IMR-90 (cell line): ENCODE data around the gene PDLIM1. TPM values are rescaled to one million over a fixed set of nuclear protein-coding genes. Genes with fewer than 3 reads are reported as not detected.

ENCODE experiments used
- ATAC-seq: fragments of 200-7000 bp; cut with Tn5 transposase; 2 replicates; pipeline ENCODE4 v1.9.1; 2020; ENCODE audit warnings: low read depth, mild to moderate bottlenecking, moderate library complexity
- BruUV-seq: library from RNA; stranded (reverse); fragments of 400-500 nt; replicated peaks from 2 replicates; lab custom pipeline; 2021; lab: Mats Ljungman, UMichigan
- CTCF ChIA-PET: fragments of 300-600 bp; formaldehyde crosslinking; extraction: SDS; loops from one replicate; lab custom pipeline; 2021; ENCODE audit warnings: antibody characterized with exemption; lab: Yijun Ruan, JAX
- POLR2A ChIA-PET: fragments of 300-600 bp; sonication (Branson Sonifier 250); formaldehyde crosslinking; loops from one replicate; lab custom pipeline; 2022; ENCODE audit warnings: antibody characterized with exemption; ENCODE audit not compliant: unreplicated experiment; lab: Charles Lee
- DNase-seq: peaks from one replicate; pipeline ENCODE4 v3.0.0; 2013
- H2AFZ ChIP-seq: replicated peaks from 2 replicates; pipeline ENCODE3; 2013; ENCODE audit warnings: low read length, mild to moderate bottlenecking; ENCODE audit not compliant: poor library complexity
- H2AK5ac ChIP-seq: 2 replicates; pipeline ENCODE4 v1.6.1; 2013; ENCODE audit warnings: low read depth, low read length, inconsistent platforms
- H2AK9ac ChIP-seq: replicated peaks from 2 replicates; pipeline ENCODE3; 2013; ENCODE audit warnings: mild to moderate bottlenecking, low read depth, low read length, moderate library complexity; ENCODE audit not compliant: poor library complexity
- H2BK120ac ChIP-seq: 2 replicates; pipeline ENCODE4 v1.6.1; 2013; ENCODE audit warnings: low read depth, low read length, inconsistent platforms
- H2BK15ac ChIP-seq: 3 replicates; pipeline ENCODE4 v1.6.1; 2013; ENCODE audit warnings: low read depth, low read length, inconsistent platforms
- H2BK20ac ChIP-seq: 2 replicates; pipeline ENCODE4 v1.6.1; 2013; ENCODE audit warnings: low read depth, mild to moderate bottlenecking, inconsistent platforms, low read length, moderate library complexity
- H2BK5ac ChIP-seq: 2 replicates; pipeline ENCODE4 v1.6.1; 2013; ENCODE audit warnings: mild to moderate bottlenecking, low read depth, low read length, inconsistent platforms; ENCODE audit not compliant: poor library complexity, severe bottlenecking
- H3K14ac ChIP-seq: replicated peaks from 2 replicates; pipeline ENCODE4 v1.6.1; 2013; ENCODE audit warnings: low read depth, low read length, inconsistent platforms
- H3K18ac ChIP-seq: 2 replicates; pipeline ENCODE4 v1.6.1; 2013; ENCODE audit warnings: low read depth, low read length, control low read depth
- H3K23ac ChIP-seq: 2 replicates; pipeline ENCODE4 v1.6.1; 2013; ENCODE audit warnings: low read depth, low read length, inconsistent platforms
- H3K27ac ChIP-seq: 2 replicates; pipeline ENCODE4 v1.5.1; 2013; ENCODE audit warnings: mild to moderate bottlenecking, control low read depth, low read length; ENCODE audit not compliant: insufficient read depth
- H3K27me3 ChIP-seq: 2 replicates; pipeline ENCODE4 v1.6.1; 2013; ENCODE audit warnings: low read length; ENCODE audit not compliant: control insufficient read depth, insufficient read depth
- H3K36me3 ChIP-seq: 2 replicates; pipeline ENCODE4 v1.6.1; 2013; ENCODE audit warnings: low read length, mixed read lengths; ENCODE audit not compliant: control insufficient read depth, insufficient read depth
- H3K4ac ChIP-seq: 2 replicates; pipeline ENCODE4 v1.6.1; 2013; ENCODE audit warnings: low read depth, low read length, inconsistent platforms
- H3K4me1 ChIP-seq: 2 replicates; pipeline ENCODE4 v1.6.1; 2013; ENCODE audit warnings: low read length, mixed read lengths; ENCODE audit not compliant: control insufficient read depth, insufficient read depth
- H3K4me2 ChIP-seq: 2 replicates; pipeline ENCODE4 v1.6.1; 2013; ENCODE audit warnings: low read depth, mild to moderate bottlenecking, control low read depth, low read length, moderate library complexity
- H3K4me3 ChIP-seq: 2 replicates; pipeline ENCODE4 v1.5.1; 2013; ENCODE audit warnings: low read depth, mild to moderate bottlenecking, control low read depth, low read length, moderate library complexity; ENCODE audit not compliant: insufficient read depth
- H3K56ac ChIP-seq: 2 replicates; pipeline ENCODE4 v1.6.1; 2013; ENCODE audit warnings: low read length, inconsistent platforms; ENCODE audit not compliant: insufficient read depth; ENCODE audit errors: extremely low read depth
- H3K79me1 ChIP-seq, 2 experiments: 2 replicates each; pipeline ENCODE4 v1.6.1; 2013; ENCODE audit warnings: low read length in 2 of 2, inconsistent platforms in 1 of 2, low read depth in 1 of 2
- H3K9ac ChIP-seq: 2 replicates; pipeline ENCODE4 v1.6.1; 2013; ENCODE audit warnings: low read depth, low read length, control low read depth
- H3K9me1 ChIP-seq: 2 replicates; pipeline ENCODE4 v1.6.1; 2013; ENCODE audit warnings: low read length, inconsistent platforms; ENCODE audit not compliant: insufficient read depth
- H3K9me3 ChIP-seq: 2 replicates; pipeline ENCODE4 v1.6.1; 2013; ENCODE audit warnings: low read length; ENCODE audit not compliant: control insufficient read depth, insufficient read depth
- H4K20me1 ChIP-seq: 2 replicates; pipeline ENCODE4 v1.6.1; 2013; ENCODE audit warnings: low read length, inconsistent platforms; ENCODE audit not compliant: insufficient read depth
- H4K5ac ChIP-seq: 2 replicates; pipeline ENCODE4 v1.6.1; 2013; ENCODE audit warnings: mild to moderate bottlenecking, low read depth, low read length, control low read depth
- H4K8ac ChIP-seq, 2 experiments: 2 replicates each; pipeline ENCODE4 v1.6.1; 2013; ENCODE audit warnings: low read depth in 2 of 2, low read length in 2 of 2, control low read depth in 1 of 2, inconsistent platforms in 1 of 2
- H4K91ac ChIP-seq: 2 replicates; pipeline ENCODE4 v1.6.1; 2013; ENCODE audit warnings: low read depth, low read length, inconsistent platforms; ENCODE audit not compliant: insufficient read depth
- CEBPB ChIP-seq: IDR thresholded peaks from 2 replicates; pipeline ENCODE4 v1.6.1; 2012; ENCODE audit warnings: low read depth, low read length, improper control_type of control experiment
- MXI1 ChIP-seq: IDR thresholded peaks from 2 replicates; pipeline ENCODE4 v1.6.1; 2012; ENCODE audit warnings: low read depth, mild to moderate bottlenecking, low read length, moderate library complexity, borderline replicate concordance
- WGBS, 2 experiments: methylation state at CpG; one replicate each; pipeline versions ENCODE4 v1.1.5 to v1.1.7; 2013; ENCODE audit warnings: missing lambda C conversion rate in 2 of 2; ENCODE audit not compliant: insufficient read length in 1 of 2; ENCODE audit errors: extremely low coverage in 2 of 2; 5-methylcytosine and 5-hydroxymethylcytosine counted together
- dilution Hi-C: fragments of 300-500 bp; cut with HindIII; formaldehyde crosslinking; loops from one replicate; pipeline ENCODE4 v1.14.3; 2018; ENCODE audit warnings: low sequenced_read_pairs; ENCODE audit not compliant: unreplicated experiment
- in situ Hi-C: fragments of 300-500 bp; cut with MboI; formaldehyde crosslinking; loops from 3 replicates; pipeline ENCODE4 v1.14.3; 2019; ENCODE audit warnings: low sequenced_read_pairs, inconsistent platforms, mixed read lengths
- intact Hi-C: fragments of 100-400 bp; cut with micrococcal nuclease; formaldehyde crosslinking; loops from 2 replicates; pipeline ENCODE4 v1.10.0; 2022
- polyA plus RNA-seq, 3 experiments: library from polyadenylated mRNA; depleted of rRNA; stranded (reverse); fragments of >200 nt; gene quantifications; 2 replicates each; pipeline ENCODE4 v1.2.3, GENCODE V29; 2012; ENCODE audit warnings: low replicate concordance in 1 of 3
- total RNA-seq: library from RNA; depleted of rRNA; stranded (reverse); fragments of >200 nt; gene quantifications from 2 replicates; pipeline ENCODE4 v1.2.3, GENCODE V29; 2012
- TF ChIP-seq, protein P1 (sequence below): conservative IDR thresholded peaks from 2 replicates; pipeline ENCODE4 v1.5.1; 2012; ENCODE audit warnings: mild to moderate bottlenecking, low read depth, low read length, improper control_type of control experiment

PDLIM1 gene
- total and polyA plus RNA-seq, 2 of the 4 experiments (the other 2 are of a cell fraction), result 30.1 to 187 TPM

DNA sequence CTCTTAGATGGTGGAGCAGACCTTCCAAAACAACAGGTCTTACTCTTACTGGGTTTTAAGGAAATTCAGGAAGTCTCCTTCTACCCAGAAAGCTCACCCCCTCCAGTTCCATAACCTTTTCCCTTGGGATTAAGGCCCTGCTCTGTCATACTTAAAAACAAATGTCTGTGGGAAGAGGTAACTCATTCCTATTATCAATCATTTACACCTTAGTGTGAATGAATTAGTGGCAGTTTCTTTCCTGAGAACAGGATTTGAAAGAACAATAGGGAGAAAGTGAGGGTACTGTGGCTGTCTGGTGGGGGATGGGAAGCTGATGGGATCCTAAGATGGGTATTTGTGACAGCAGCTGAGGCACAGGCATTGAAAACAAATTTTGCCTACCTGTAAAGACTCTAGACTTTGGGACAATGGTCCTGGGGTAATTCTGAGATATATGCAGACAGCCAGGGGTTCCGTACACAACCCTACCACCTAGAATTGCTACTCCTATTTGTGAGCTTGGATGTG lies 22.2 kb upstream of the PDLIM1 start (continued):
- TF ChIP-seq, protein P1, sequence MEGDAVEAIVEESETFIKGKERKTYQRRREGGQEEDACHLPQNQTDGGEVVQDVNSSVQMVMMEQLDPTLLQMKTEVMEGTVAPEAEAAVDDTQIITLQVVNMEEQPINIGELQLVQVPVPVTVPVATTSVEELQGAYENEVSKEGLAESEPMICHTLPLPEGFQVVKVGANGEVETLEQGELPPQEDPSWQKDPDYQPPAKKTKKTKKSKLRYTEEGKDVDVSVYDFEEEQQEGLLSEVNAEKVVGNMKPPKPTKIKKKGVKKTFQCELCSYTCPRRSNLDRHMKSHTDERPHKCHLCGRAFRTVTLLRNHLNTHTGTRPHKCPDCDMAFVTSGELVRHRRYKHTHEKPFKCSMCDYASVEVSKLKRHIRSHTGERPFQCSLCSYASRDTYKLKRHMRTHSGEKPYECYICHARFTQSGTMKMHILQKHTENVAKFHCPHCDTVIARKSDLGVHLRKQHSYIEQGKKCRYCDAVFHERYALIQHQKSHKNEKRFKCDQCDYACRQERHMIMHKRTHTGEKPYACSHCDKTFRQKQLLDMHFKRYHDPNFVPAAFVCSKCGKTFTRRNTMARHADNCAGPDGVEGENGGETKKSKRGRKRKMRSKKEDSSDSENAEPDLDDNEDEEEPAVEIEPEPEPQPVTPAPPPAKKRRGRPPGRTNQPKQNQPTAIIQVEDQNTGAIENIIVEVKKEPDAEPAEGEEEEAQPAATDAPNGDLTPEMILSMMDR, result no peak

DNA sequence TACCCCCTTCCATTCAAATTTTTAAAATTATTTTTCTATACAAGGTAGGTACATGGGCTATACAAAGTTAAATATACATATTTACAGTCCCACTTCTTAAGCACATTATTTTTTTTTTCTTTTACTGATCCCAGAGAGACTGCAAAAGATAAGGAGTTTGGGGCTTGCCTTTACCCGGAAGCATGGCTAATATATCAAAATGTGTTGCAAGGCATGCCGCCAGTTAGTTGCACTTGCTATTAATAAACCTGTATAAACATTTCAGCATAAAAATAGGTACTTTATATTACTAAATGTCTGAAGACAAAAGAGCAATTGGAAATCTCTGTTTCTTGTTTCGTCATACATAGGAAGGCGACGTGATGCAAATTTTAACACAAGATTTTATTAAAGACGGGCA lies 21.5 kb upstream of the PDLIM1 start:
- Histone ChIP-seq H3K23ac (no peak overlapping the region), H4K91ac (no peak overlapping the region), H4K8ac (no peak overlapping the region), H3K4me2 (no peak overlapping the region), H2AK5ac (no peak overlapping the region), H3K27me3 (peaks cover 3% of the 10 kb centered on the region; the same call in 1 of the 2 replicates), H3K4ac (no peak overlapping the region), H4K5ac (no peak overlapping the region), H4K20me1 (peaks cover 3% of the 10 kb centered on the region; the same call in 1 of the 2 replicates), H2BK15ac (no peak overlapping the region), H2AK9ac (no peak overlapping the region), H3K79me1 (no peaks in the 10 kb centered on the region), H3K56ac (no peak overlapping the region), H3K36me3 (no peaks in the 10 kb centered on the region), H3K14ac (no peak overlapping the region), H3K9me1 (peaks cover 8% of the 10 kb centered on the region; the same call in 1 of the 2 replicates), H2BK20ac (no peak overlapping the region), H3K4me3 (no peak overlapping the region), H3K27ac (no peak overlapping the region), H3K4me1 (peaks cover 14% of the 10 kb centered on the region), H3K18ac (no peak overlapping the region), H3K9ac (no peak overlapping the region), H2BK120ac (no peak overlapping the region), H3K9me3 (no peaks in the 10 kb centered on the region), H2AFZ (no peak overlapping the region), H2BK5ac (no peak overlapping the region)
- peak; percentile 26 for DNase-seq
- intact Hi-C loops (loop anchor here (2.0 kb wide), 1 partner anchor 15 kb away; no protein-coding TSS in a partner anchor), dilution Hi-C loops (no loop called here), in situ Hi-C loops (no loop called here)
- ChIA-PET CTCF (no interaction called here), POLR2A (no interaction called here)
- no peak for TF ChIP-seq MXI1
- TF ChIP-seq CEBPB, result peak; percentile 23; the same call in 1 of the 2 replicates
- WGBS, 2 experiments, result 92% methylated on average over 4 of the region's 6 CpGs; no CpG with 5 or more reads in 1 of the 2 experiments
- BruUV-seq, result no TSS peak
- ATAC-seq, result no peak
